Measurements from ENCODE around the gene CBR1. TPM values are rescaled to one million over a fixed set of nuclear protein-coding genes. Genes with fewer than 3 reads are reported as not detected.

CBR1 gene
- total RNA-seq, 3 donors from 2014 or later = 68.4 to 76.9 (median 69.5) TPM

GRCh38 chr21:36034211-36034913, 35.5 kb upstream of the CBR1 start:
- Histone ChIP-seq H3K36me3 (ENCODE audit: low read depth) (peaks cover 7% of the 10 kb centered on the region), H3K9me3 (no peaks in the 10 kb centered on the region), H3K4me1 (ENCODE audit: low read depth) (no peaks in the 10 kb centered on the region), H3K4me3 (no peak overlapping the region)
- no peak for DNase-seq
- ATAC-seq = no peak
- intact Hi-C loops (cut with DNase I, micrococcal nuclease) = no loop called here
- TF ChIP-seq CTCF (IDR thresholded peaks at IDR 0.05) = no peak

DNA sequence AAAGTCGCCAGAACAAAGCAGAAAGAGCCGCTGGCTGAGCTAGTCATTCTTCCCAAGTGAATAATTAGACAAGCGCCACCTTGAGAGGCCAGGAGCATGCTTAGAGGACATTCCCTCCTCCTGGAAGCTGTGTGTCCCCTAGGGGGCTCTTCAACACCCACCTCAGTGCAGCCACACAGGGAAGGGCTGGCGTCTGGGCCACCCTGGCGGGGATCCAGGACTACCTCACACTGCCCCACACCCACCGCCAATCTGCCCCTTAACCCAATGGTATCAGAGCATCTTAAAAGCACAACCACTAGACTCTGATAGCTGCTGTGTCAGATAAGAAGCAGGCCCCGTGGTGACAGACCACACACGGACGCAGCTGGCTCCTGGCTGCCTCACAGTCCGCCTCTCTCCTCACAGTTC, 34.4 kb upstream of the CBR1 start:
- Histone ChIP-seq H3K4me1 (ENCODE audit: low read depth) (no peaks in the 10 kb centered on the region), H3K36me3 (ENCODE audit: low read depth) (peaks cover 7% of the 10 kb centered on the region), H3K9me3 (no peaks in the 10 kb centered on the region), H3K4me3 (no peak overlapping the region)
- no peak for ATAC-seq
- no peak for DNase-seq
- TF ChIP-seq CTCF (IDR thresholded peaks at IDR 0.05) = no peak
- intact Hi-C loops (cut with DNase I, micrococcal nuclease) = no loop called here

DNA sequence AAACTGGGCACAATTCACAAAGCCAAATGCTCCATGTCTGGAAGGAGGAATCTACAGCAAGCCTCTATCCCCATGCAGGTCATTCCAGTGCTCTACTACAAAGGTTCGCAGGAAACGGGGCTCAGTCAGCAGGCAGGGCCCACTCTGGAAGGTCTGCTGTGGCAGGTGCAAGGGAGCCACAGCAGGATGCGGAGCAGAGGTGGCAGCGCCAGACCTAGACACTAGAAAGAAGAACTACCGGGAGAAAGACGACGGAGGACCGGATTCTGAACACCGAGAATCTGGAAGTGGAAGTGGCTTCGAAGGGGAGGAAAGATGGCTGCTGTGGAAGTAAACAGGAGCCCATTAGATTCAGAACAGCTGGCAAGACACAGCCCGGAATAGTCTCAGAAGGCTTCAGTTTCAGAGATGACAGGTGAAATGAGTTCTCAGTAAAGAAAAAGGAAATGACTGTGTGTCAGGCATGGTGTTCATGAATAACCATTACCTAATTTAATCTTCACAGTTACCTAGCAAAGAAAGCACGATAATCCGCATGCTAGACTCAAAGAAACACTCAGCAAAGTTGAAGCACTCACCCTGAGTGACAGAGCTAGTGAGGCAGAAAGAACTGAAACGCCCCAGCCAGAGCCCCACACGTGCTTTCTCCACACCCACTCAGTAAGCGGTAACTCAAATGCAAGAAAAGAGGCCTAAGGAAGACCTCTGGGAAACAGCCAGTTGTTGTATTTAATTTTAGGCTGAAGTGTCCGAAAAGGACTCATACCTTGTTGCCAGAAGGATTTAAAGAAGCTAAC, 30.9 kb upstream of the CBR1 start:
- no peaks in the 10 kb centered on the region for H3K9me3 ChIP-seq
- H3K4me1 ChIP-seq (ENCODE audit: low read depth) = no peaks in the 10 kb centered on the region
- peaks cover 13% of the 10 kb centered on the region for H3K36me3 ChIP-seq (ENCODE audit: low read depth)
- ATAC-seq = no peak
- no peak overlapping the region for H3K4me3 ChIP-seq
- intact Hi-C loops (cut with DNase I, micrococcal nuclease) = no loop called here
- no peak for DNase-seq
- TF ChIP-seq CTCF (IDR thresholded peaks at IDR 0.05) = no peak

DNA sequence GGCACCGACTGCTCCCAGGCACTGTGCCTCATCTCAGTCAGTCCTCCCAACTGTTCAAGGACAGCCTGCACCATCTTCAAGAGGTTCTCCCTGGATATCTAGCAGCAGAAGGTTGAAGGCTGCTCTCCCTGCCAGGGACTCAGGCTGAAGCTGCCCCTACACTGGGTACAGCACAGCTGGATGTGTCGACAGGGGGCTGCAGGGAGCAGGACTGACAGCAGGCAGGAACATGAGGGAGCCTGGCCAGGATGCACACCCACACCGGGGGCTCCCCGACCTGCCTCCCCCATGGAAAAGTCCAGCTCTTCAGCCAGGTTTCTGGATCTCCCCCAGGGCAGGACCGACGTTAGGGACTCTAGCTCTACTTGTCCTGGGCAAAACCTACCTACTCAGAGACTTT, 30.0 kb upstream of the CBR1 start:
- Histone ChIP-seq H3K36me3 (ENCODE audit: low read depth) (peaks cover 19% of the 10 kb centered on the region), H3K9me3 (no peaks in the 10 kb centered on the region), H3K4me1 (ENCODE audit: low read depth) (no peaks in the 10 kb centered on the region), H3K4me3 (no peak overlapping the region)
- intact Hi-C loops (cut with DNase I, micrococcal nuclease) = no loop called here
- DNase-seq (no peak), ATAC-seq (no peak)
- no peak for TF ChIP-seq CTCF (IDR thresholded peaks at IDR 0.05)

DNA sequence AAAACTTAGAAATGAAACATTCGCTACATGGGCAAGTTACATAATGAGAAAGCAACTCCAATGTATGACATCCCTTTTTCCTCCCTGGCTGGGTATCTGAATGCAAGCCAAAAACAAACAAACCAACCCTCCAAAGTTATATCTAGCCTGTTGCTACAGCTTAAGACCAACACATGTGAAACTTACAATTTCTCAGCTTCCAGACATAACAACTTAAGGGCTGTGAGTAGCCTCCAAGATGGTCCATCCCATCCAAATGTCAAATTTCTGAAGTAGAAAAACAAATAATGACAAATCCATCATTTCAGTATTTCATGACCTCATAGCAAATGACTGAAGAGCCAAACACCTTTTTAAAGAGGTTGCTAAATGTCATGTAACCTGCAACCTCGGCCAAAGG, 29.4 kb upstream of the CBR1 start:
- DNase-seq = no peak
- Histone ChIP-seq H3K4me1 (ENCODE audit: low read depth) (no peaks in the 10 kb centered on the region), H3K4me3 (no peak overlapping the region), H3K36me3 (ENCODE audit: low read depth) (peaks cover 21% of the 10 kb centered on the region), H3K9me3 (no peaks in the 10 kb centered on the region)
- no peak for ATAC-seq
- TF ChIP-seq CTCF (IDR thresholded peaks at IDR 0.05) = no peak
- intact Hi-C loops (cut with DNase I, micrococcal nuclease) = no loop called here

Measured in mucosa of descending colon (tissue), 3 donors.